HUES6 (cell line): Measurements from ENCODE around the gene CCDC89.
A peak's percentile ranks its signal among the peaks of the same experiment; 100 is the strongest.

Experiments used
- H3K27ac ChIP-seq: 2 replicates; pipeline ENCODE4 v1.7.0; 2013; ENCODE audit warnings: low read depth, mild to moderate bottlenecking, low read length, inconsistent platforms
- H3K27me3 ChIP-seq: 2 replicates; pipeline ENCODE4 v1.6.1; 2013; ENCODE audit warnings: low read length; ENCODE audit not compliant: control insufficient read depth, insufficient read depth
- H3K36me3 ChIP-seq: 2 replicates; pipeline ENCODE4 v1.6.1; 2013; ENCODE audit warnings: low read length; ENCODE audit not compliant: control insufficient read depth, insufficient read depth
- H3K4me1 ChIP-seq: 2 replicates; pipeline ENCODE4 v1.6.1; 2013; ENCODE audit warnings: low read length; ENCODE audit not compliant: control insufficient read depth, insufficient read depth
- H3K4me3 ChIP-seq: 2 replicates; pipeline ENCODE4 v1.5.1; 2013; ENCODE audit warnings: low read depth, low read length
- H3K9ac ChIP-seq: one replicate; pipeline ENCODE4 v1.6.1; 2013; ENCODE audit warnings: mild to moderate bottlenecking, low read length
- H3K9me3 ChIP-seq: 2 replicates; pipeline ENCODE4 v1.6.1; 2013; ENCODE audit warnings: low read depth, low read length; ENCODE audit not compliant: control insufficient read depth, insufficient read depth

The CCDC89 gene

DNA sequence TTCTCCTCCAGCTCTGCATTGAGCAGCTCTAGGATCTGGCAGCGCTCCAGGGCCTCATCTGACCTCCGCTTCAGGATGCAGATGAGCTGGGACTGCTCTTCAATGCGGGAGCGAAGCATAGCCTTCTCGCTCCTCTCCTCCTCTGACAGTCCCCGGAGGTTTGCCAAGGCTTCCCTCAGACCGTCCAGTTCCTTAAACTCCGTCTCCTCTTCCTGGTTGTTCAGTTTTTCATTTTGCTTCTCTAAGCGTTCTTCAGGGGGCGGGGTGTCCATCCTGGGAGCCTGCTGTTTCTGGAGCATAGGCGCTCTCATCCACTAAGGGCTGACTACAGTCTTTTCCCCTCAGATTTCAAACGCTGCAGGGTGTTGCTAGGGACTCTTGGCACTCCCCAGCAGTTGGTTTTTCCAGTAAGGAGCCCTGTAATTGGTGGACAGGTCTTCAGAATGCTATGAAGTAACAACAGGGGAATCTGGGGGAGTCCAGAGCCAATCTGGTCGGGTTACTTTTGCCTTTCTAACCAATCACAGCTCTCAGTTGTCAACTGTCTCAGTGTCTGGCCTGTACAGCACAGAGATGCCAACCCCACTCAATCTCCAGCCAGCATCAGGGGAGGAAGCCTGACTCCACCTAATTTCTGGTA lies at the start of gene CCDC89:
CCDC89 (minus strand) TSS at position 376 of the 640 bp plus-strand sequence; CDS start at position 311, 65 bp downstream.
- no peaks in the 10 kb centered on the region for H3K27me3 ChIP-seq
- no peak within 1 kb of the TSS for H3K4me3 ChIP-seq
- no peak within 1 kb of the TSS for H3K27ac ChIP-seq
- no peaks in the 10 kb centered on the region for H3K36me3 ChIP-seq
- H3K9me3 ChIP-seq, result no peaks in the 10 kb centered on the region
- no peak within 1 kb of the TSS for H3K9ac ChIP-seq
- H3K4me1 ChIP-seq, result peaks cover 7% of the 10 kb centered on the region; the same call in 1 of the 2 replicates

GRCh38 chr11:85732965-85733364 lies 47.0 kb upstream of the CCDC89 start:
- no peak overlapping the region for H3K4me3 ChIP-seq
- H3K9ac ChIP-seq, result no peak overlapping the region
- H3K36me3 ChIP-seq, result no peaks in the 10 kb centered on the region
- H3K9me3 ChIP-seq, result no peaks in the 10 kb centered on the region
- no peak overlapping the region for H3K27ac ChIP-seq
- no peaks in the 10 kb centered on the region for H3K27me3 ChIP-seq
- H3K4me1 ChIP-seq, result peaks cover 3% of the 10 kb centered on the region; the same call in 1 of the 2 replicates

DNA sequence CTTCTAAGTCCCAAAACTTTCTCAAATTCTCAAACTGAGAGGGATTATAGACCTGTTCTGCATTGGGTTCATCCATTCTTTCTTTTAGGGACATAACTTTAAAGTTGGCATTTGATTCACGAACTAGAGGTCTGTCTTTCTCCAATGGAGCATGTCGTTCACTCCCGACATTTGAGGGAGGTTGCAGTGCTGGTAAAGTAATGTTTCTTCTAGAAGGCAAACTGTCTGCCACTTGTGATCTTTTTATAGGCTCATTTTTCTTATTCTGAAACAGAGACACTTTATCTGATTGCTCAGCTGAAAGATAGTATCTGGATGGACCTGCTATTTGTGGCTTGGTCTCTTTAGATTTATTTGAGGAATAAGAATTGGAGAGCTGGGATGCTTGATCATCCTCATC lies 40.4 kb upstream of the CCDC89 start:
- Histone ChIP-seq H3K9me3 (peaks cover 6% of the 10 kb centered on the region), H3K9ac (no peak overlapping the region), H3K27me3 (no peaks in the 10 kb centered on the region), H3K36me3 (no peaks in the 10 kb centered on the region), H3K4me1 (0 out of 2 replicates have a peak, but pooled peaks cover 4% of the 10 kb centered on the region), H3K4me3 (no peak overlapping the region), H3K27ac (no peak overlapping the region)

GRCh38 chr11:85725510-85726258 lies 39.7 kb upstream of the CCDC89 start:
- Histone ChIP-seq H3K27me3 (no peaks in the 10 kb centered on the region), H3K9ac (no peak overlapping the region), H3K4me3 (no peak overlapping the region), H3K9me3 (peaks cover 6% of the 10 kb centered on the region), H3K4me1 (0 out of 2 replicates have a peak, but pooled peaks cover 4% of the 10 kb centered on the region), H3K36me3 (no peaks in the 10 kb centered on the region), H3K27ac (peak overlapping the region; percentile 29; the same call in 1 of the 2 replicates)

- Histone ChIP-seq H3K9me3 (peaks cover 6% of the 10 kb centered on the region), H3K27me3 (no peaks in the 10 kb centered on the region), H3K4me1 (peaks cover 9% of the 10 kb centered on the region), H3K4me3 (no peak overlapping the region), H3K9ac (no peak overlapping the region), H3K27ac (no peak overlapping the region), H3K36me3 (no peaks in the 10 kb centered on the region)
These were observed 38.9 kb upstream of the CCDC89 start for GRCh38 chr11:85724748-85725465.

- no peak overlapping the region for H3K9ac ChIP-seq
- no peaks in the 10 kb centered on the region for H3K36me3 ChIP-seq
- no peak overlapping the region for H3K27ac ChIP-seq
- H3K27me3 ChIP-seq, result no peaks in the 10 kb centered on the region
- no peak overlapping the region for H3K4me3 ChIP-seq
- H3K4me1 ChIP-seq, result peaks cover 27% of the 10 kb centered on the region
- peaks cover 6% of the 10 kb centered on the region for H3K9me3 ChIP-seq
These were observed 37.1 kb upstream of the CCDC89 start for GRCh38 chr11:85723088-85723487.

- Histone ChIP-seq H3K4me1 (peaks cover 37% of the 10 kb centered on the region), H3K36me3 (no peaks in the 10 kb centered on the region), H3K27ac (no peak overlapping the region), H3K4me3 (no peak overlapping the region), H3K9me3 (peaks cover 6% of the 10 kb centered on the region), H3K9ac (no peak overlapping the region), H3K27me3 (no peaks in the 10 kb centered on the region)
These were observed 35.2 kb upstream of the CCDC89 start for GRCh38 chr11:85721191-85721590.

DNA sequence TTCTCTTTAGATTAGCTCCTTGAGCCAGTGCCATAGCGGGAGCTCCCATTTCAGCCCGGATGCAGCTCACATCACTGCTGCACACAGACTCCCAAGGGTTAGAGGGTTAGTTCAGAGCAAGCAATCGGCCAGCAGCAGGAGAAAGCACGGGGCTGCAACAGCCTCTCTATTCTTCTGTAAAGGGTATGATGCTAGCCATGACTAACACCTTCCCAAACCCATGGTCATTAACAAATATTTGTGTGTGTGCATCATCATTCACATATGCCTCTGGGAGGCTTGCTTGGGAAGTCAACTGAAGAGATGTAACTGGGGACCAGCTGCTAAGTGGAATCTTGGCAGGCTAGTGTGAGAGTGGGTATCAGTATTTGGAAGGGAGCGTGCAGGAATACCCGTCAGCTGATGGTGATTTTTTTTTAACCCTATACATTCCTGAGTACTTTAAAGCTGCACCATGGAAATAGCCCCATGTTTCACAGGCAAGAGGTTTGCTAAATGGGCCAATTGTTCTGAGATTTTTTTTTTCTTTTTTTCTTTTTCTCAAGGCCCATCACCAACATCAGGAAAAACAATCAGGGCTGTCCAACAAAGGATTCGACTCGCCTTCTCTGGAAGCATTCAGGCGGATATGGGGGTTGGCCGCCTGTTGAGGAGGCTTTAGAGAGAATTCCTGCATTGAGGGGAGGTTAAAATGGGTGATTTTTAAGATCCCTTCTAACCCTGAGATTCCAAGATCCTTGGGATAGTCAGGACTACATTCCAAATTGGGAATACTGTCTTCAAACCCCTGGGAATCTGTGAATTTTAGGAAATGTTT lies 33.2 kb upstream of the CCDC89 start:
- Histone ChIP-seq H3K27ac (peak overlapping the region; percentile 47), H3K36me3 (no peaks in the 10 kb centered on the region), H3K9ac (peak overlapping the region; percentile 3), H3K9me3 (no peaks in the 10 kb centered on the region), H3K27me3 (no peaks in the 10 kb centered on the region), H3K4me3 (peak overlapping the region; percentile 11), H3K4me1 (peaks cover 34% of the 10 kb centered on the region)

- Histone ChIP-seq H3K4me3 (peak overlapping the region; percentile 3), H3K9ac (peak overlapping the region; percentile 3), H3K36me3 (no peaks in the 10 kb centered on the region), H3K4me1 (peaks cover 34% of the 10 kb centered on the region), H3K9me3 (no peaks in the 10 kb centered on the region), H3K27ac (peak overlapping the region; percentile 11; the same call in 1 of the 2 replicates), H3K27me3 (no peaks in the 10 kb centered on the region)
These were observed 32.3 kb upstream of the CCDC89 start for GRCh38 chr11:85718126-85718943.

- peaks cover 34% of the 10 kb centered on the region for H3K4me1 ChIP-seq
- no peaks in the 10 kb centered on the region for H3K9me3 ChIP-seq
- H3K27me3 ChIP-seq, result no peaks in the 10 kb centered on the region
- no peaks in the 10 kb centered on the region for H3K36me3 ChIP-seq
- no peak overlapping the region for H3K27ac ChIP-seq
- H3K4me3 ChIP-seq, result no peak overlapping the region
- H3K9ac ChIP-seq, result no peak overlapping the region
These were observed 31.4 kb upstream of the CCDC89 start for GRCh38 chr11:85717429-85717828.
